MM.1S (cell line): ENCODE data around the gene SYNGR2.

ENCODE experiments used
- DNase-seq: peaks from one replicate; pipeline ENCODE4 v3.0.0-alpha.2; 2015
- H2AFZ ChIP-seq: fragments of 300-600 bp; sonication (generic); 2 replicates; pipeline ENCODE4 v1.6.0; 2016; ENCODE audit warnings: antibody characterized with exemption, low read length
- H3F3A ChIP-seq: fragments of 300-600 bp; sonication (generic); 2 replicates; pipeline ENCODE4 v1.6.1; 2016; ENCODE audit warnings: mild to moderate bottlenecking, antibody characterized with exemption, low read length, moderate library complexity, mixed read lengths; ENCODE audit not compliant: insufficient read depth
- H3K27ac ChIP-seq: fragments of 300-600 bp; sonication (generic); 2 replicates; pipeline ENCODE4 v1.5.1; 2016; ENCODE audit warnings: mild to moderate bottlenecking, low read length
- H3K27me3 ChIP-seq: fragments of 300-600 bp; sonication (generic); replicated peaks from 2 replicates; pipeline ENCODE4 v1.6.0; 2016; ENCODE audit warnings: low read length; ENCODE audit not compliant: insufficient read depth
- H3K36me3 ChIP-seq: fragments of 300-600 bp; sonication (generic); replicated peaks from 2 replicates; pipeline ENCODE4 v1.6.1; 2016; ENCODE audit warnings: mild to moderate bottlenecking, low read length, mixed read lengths; ENCODE audit not compliant: insufficient read depth
- H3K4me1 ChIP-seq: fragments of 300-600 bp; sonication (generic); 2 replicates; pipeline ENCODE4 v1.6.1; 2016; ENCODE audit warnings: low read length, mixed read lengths
- H3K4me2 ChIP-seq: fragments of 300-600 bp; sonication (generic); 2 replicates; pipeline ENCODE4 v1.6.0; 2016; ENCODE audit warnings: low read depth, low read length
- H3K4me3 ChIP-seq: fragments of 300-600 bp; sonication (generic); 2 replicates; pipeline ENCODE4 v1.5.1; 2016; ENCODE audit warnings: low read length, mixed read lengths
- H3K79me2 ChIP-seq: fragments of 300-600 bp; sonication (generic); 2 replicates; pipeline ENCODE4 v1.6.1; 2016; ENCODE audit warnings: mixed run types, low read length, mixed read lengths
- H3K9ac ChIP-seq: fragments of 300-600 bp; sonication (generic); 2 replicates; pipeline ENCODE4 v1.6.1; 2016; ENCODE audit warnings: low read length, mixed read lengths
- H3K9me2 ChIP-seq: fragments of 300-600 bp; sonication (generic); replicated peaks from 2 replicates; pipeline ENCODE4 v1.6.1; 2016; ENCODE audit warnings: mild to moderate bottlenecking, low read length, mixed read lengths; ENCODE audit not compliant: insufficient read depth
- H3K9me3 ChIP-seq: fragments of 300-600 bp; sonication (generic); replicated peaks from 2 replicates; pipeline ENCODE4 v1.6.1; 2016; ENCODE audit warnings: mild to moderate bottlenecking, low read length, mixed read lengths; ENCODE audit not compliant: insufficient read depth
- H4K20me1 ChIP-seq: fragments of 300-600 bp; sonication (generic); 2 replicates; pipeline ENCODE4 v1.6.1; 2016; ENCODE audit warnings: mild to moderate bottlenecking, low read length, moderate library complexity, mixed read lengths; ENCODE audit not compliant: insufficient read depth
- CTCF ChIP-seq: fragments of 300-600 bp; sonication (generic); IDR thresholded peaks from 2 replicates; pipeline ENCODE4 v1.5.1; 2016; ENCODE audit warnings: antibody characterized with exemption, low read length, mixed read lengths
- EZH2 ChIP-seq: fragments of 300-600 bp; sonication (generic); optimal IDR thresholded peaks from 2 replicates; pipeline ENCODE3; 2017; ENCODE audit warnings: low read depth, mild to moderate bottlenecking, antibody characterized with exemption, low read length, mixed read lengths
- EZH2phosphoT487 ChIP-seq: fragments of 300-600 bp; sonication (generic); IDR thresholded peaks from 2 replicates; pipeline ENCODE4 v1.6.1; 2018; ENCODE audit warnings: antibody characterized with exemption, low read length

Gene SYNGR2

GRCh38 chr17:78196716-78197115 is 28.3 kb downstream of the SYNGR2 start:
- TF ChIP-seq EZH2phosphoT487, result no peak
- TF ChIP-seq EZH2, result no peak
- no peak for TF ChIP-seq CTCF
- no peak overlapping the region for H2AFZ ChIP-seq
- H3K36me3 ChIP-seq, result no peaks in the 10 kb centered on the region
- no peaks in the 10 kb centered on the region for H4K20me1 ChIP-seq
- H3K4me2 ChIP-seq, result no peak overlapping the region
- no peak for DNase-seq
- no peak overlapping the region for H3K27ac ChIP-seq
- no peak overlapping the region for H3K9ac ChIP-seq
- no peaks in the 10 kb centered on the region for H3K27me3 ChIP-seq
- H3K9me3 ChIP-seq, result no peaks in the 10 kb centered on the region
- H3K4me3 ChIP-seq, result no peak overlapping the region
- no peaks in the 10 kb centered on the region for H3K9me2 ChIP-seq
- no peaks in the 10 kb centered on the region for H3K79me2 ChIP-seq
- no peaks in the 10 kb centered on the region for H3K4me1 ChIP-seq
- no peaks in the 10 kb centered on the region for H3F3A ChIP-seq

GRCh38 chr17:78197147-78197832 is 28.9 kb downstream of the SYNGR2 start:
- Histone ChIP-seq H3K9ac (no peak overlapping the region), H2AFZ (no peak overlapping the region), H3K36me3 (no peaks in the 10 kb centered on the region), H3K9me3 (no peaks in the 10 kb centered on the region), H3K4me2 (no peak overlapping the region), H3K79me2 (no peaks in the 10 kb centered on the region), H3K4me1 (no peaks in the 10 kb centered on the region), H3K27ac (no peak overlapping the region), H3K4me3 (no peak overlapping the region), H3F3A (no peaks in the 10 kb centered on the region), H3K9me2 (no peaks in the 10 kb centered on the region), H4K20me1 (no peaks in the 10 kb centered on the region), H3K27me3 (no peaks in the 10 kb centered on the region)
- TF ChIP-seq EZH2, result no peak
- TF ChIP-seq CTCF, result no peak
- TF ChIP-seq EZH2phosphoT487, result no peak
- no peak for DNase-seq

- Histone ChIP-seq H3K36me3 (no peaks in the 10 kb centered on the region), H3K9ac (no peak overlapping the region), H3K79me2 (no peaks in the 10 kb centered on the region), H3K9me3 (no peaks in the 10 kb centered on the region), H3K4me1 (no peaks in the 10 kb centered on the region), H3K4me3 (no peak overlapping the region), H3K27ac (no peak overlapping the region), H3K27me3 (no peaks in the 10 kb centered on the region), H3K9me2 (no peaks in the 10 kb centered on the region), H3K4me2 (no peak overlapping the region), H4K20me1 (no peaks in the 10 kb centered on the region), H2AFZ (no peak overlapping the region), H3F3A (no peaks in the 10 kb centered on the region)
- TF ChIP-seq EZH2phosphoT487 (no peak), EZH2 (no peak), CTCF (no peak)
- no peak for DNase-seq
Observed at GRCh38 chr17:78200451-78200850, 32.1 kb downstream of the SYNGR2 start.
